ENCODE data around the gene ADCYAP1.
"Not testable (repeated sequence)": the region's sequence is repeated elsewhere in the genome, so short reads cannot be mapped to it uniquely, and the experiment has no call there.

The ADCYAP1 gene

GRCh38 chr18:904218-905090 lies at the start of gene ADCYAP1:
Gene ADCYAP1, plus strand, starts transcription at chr18:904871. Its CDS starts 516 bp downstream, at chr18:905387.
- DNase-seq: no peak

- DNase-seq: no peak
These were observed 46.7 kb upstream of the ADCYAP1 start for GRCh38 chr18:857986-858385.

- DNase-seq: no peak
These were observed 39.8 kb upstream of the ADCYAP1 start for GRCh38 chr18:864872-865273.

GRCh38 chr18:867257-867656 lies 37.4 kb upstream of the ADCYAP1 start:
- no peak for DNase-seq

DNA sequence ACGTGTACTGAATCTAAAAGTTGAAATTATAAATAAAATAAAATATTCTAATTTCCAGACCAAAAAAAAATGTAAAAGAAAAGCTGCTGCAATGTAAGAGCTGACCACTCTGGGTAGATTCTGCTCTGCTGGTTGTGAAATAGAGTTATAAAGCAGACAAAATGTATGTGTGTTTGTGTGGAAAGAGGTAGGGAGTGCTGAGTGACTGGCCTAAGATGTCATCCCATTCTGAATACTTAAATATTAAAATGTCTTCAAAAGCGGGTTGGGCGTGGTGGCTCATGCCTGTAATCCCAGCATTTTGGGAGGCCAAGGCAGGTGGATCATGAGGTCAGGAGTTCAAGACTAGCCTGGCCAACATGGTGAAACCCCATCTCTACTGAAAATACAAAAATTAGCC lies 31.2 kb upstream of the ADCYAP1 start:
- DNase-seq: not testable (repeated sequence)

- no peak for DNase-seq
These were observed 28.8 kb upstream of the ADCYAP1 start for GRCh38 chr18:875912-876311.

DNA sequence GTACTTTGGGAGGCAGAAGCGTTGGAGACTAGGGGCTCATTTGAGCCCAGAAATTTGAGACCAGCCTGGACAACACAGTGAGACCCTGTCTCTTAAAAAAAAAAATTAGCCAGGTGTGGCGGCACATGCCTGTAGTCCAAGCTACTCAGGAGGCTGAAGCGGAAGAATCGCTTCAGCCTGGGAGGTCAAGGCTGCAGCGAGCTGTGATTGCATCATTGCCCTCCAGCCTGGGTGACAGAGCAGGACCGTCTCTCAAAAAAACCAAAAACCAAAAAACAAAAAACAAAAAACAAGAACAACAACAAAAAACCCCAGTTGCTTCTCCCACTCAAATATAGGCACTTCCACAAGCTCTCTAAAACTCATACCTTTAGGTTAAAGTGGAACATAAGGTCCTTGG lies 27.4 kb upstream of the ADCYAP1 start:
- DNase-seq: no peak

DNA sequence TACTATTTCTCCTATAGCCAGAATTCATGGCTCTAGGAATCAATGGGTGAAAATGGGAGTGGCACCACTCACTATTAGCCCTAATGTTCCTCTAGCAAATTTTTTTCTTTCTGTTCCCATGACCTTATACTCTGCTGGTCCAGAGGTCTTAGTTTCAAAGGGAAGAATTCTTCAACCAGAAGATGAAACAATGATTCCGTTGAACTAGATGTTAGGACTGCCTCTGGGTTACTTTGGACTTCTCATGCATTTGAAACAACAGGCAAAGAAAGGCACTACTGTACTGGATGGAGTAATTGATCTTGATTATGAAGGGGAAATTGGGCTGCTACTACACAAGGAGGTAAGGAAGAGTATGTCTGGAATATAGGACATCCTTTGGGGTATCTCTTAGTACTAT lies 18.6 kb upstream of the ADCYAP1 start:
- DNase-seq: no peak

GRCh38 chr18:887716-888115 lies 17.0 kb upstream of the ADCYAP1 start:
- DNase-seq: no peak

GRCh38 chr18:892316-892715 lies 12.4 kb upstream of the ADCYAP1 start:
- no peak for DNase-seq

GRCh38 chr18:896315-896714 lies 8.4 kb upstream of the ADCYAP1 start:
- no peak for DNase-seq

DNA sequence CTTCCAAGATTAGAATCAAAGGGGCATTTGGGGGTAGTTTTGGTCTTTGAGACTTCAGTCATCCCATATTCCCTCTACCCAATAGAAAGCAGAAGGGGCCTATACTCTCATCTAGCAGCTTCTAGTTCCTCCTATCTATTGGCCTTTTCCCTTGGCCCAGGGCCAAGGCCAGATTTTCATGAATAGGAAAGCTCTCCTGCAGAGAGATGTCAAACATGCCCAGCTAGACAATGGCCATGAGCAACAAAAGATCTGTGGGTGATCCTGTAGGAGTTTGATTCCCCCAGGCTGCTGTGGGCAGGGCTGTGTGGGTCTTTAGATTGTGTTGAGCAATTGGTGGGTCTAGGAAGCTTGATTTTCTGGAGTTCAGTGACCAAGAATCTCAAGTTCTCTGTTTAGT lies 2.9 kb upstream of the ADCYAP1 start:
- peak; percentile 23 for DNase-seq

- peak; percentile 43 for DNase-seq
These were observed 2.4 kb upstream of the ADCYAP1 start for GRCh38 chr18:902229-902628.

DNA sequence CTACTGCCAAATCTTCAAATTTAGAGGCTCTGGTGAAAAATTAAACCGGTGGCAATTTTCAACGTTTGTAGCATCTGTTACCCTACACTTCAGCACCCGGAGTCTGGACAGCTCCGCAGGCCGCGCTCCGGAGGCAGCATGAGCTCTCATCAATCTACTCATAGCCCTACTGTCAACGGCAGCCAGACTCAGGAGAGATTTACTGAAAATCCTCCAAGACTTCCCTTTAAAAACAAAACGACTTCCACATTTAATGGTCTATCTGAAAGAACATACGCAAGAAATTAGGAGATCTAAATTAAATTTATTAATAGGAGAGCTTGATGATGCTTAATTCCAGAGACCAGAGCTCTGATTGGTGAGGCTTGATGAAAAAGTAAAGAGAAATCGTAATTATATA lies 970 bp upstream of the ADCYAP1 start:
- no peak for DNase-seq

GRCh38 chr18:905307-905947 lies 756 bp downstream of the ADCYAP1 start:
- DNase-seq: no peak

GRCh38 chr18:905948-906415 lies 1.3 kb downstream of the ADCYAP1 start:
- DNase-seq: no peak

GRCh38 chr18:906416-907114 lies 1.9 kb downstream of the ADCYAP1 start:
- peak; percentile 30 for DNase-seq

- peak; percentile 18 for DNase-seq
These were observed 2.6 kb downstream of the ADCYAP1 start for GRCh38 chr18:907115-907884.

GRCh38 chr18:907885-908757 lies 3.5 kb downstream of the ADCYAP1 start:
- DNase-seq: no peak

- peak; percentile 10 for DNase-seq
These were observed 4.4 kb downstream of the ADCYAP1 start for GRCh38 chr18:908758-909724.

DNA sequence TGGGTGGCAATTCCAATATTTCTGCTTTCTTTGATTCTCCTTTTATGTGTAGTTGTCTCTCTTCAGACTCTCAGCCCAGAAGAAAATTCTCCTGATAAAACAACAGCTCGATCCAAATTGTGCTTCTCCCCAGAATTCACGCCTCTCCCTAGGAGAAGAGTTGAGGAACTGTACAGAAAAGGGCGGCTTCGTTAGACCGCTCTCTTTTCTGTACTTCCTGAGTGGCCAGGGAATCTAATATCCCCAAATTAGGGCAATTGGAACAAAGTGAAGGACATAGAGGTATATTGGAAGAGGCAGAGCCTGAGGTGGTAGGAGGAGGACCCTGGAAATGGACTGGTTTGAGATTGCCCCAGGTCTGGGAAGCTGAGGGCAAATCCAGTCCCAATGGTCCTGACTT lies 5.6 kb downstream of the ADCYAP1 start:
- DNase-seq: no peak
